CD4-positive, alpha-beta T cell treated with Interleukin-4 for 1 hour (primary cell): Measurements from ENCODE around the gene SPIRE1.
"Not testable (repeated sequence)": the region's sequence is repeated elsewhere in the genome, so short reads cannot be mapped to it uniquely, and the experiment has no call there.

Experiments used
- DNase-seq, 2 donors: peaks; one replicate each; pipeline ENCODE4 v3.0.0-alpha.2; 2020 to 2022

Gene SPIRE1

GRCh38 chr18:12438257-12438656 is 219.7 kb downstream of the SPIRE1 start:
- DNase-seq, result no peak

GRCh38 chr18:12435867-12436266 is 222.0 kb downstream of the SPIRE1 start:
- no peak for DNase-seq

GRCh38 chr18:12434541-12434929 is 223.4 kb downstream of the SPIRE1 start:
- DNase-seq, result no peak

GRCh38 chr18:12433829-12434540 is 223.9 kb downstream of the SPIRE1 start:
- no peak for DNase-seq

GRCh38 chr18:12432881-12433280 is 225.0 kb downstream of the SPIRE1 start:
- no peak for DNase-seq

GRCh38 chr18:12432196-12432595 is 225.7 kb downstream of the SPIRE1 start:
- no peak for DNase-seq

GRCh38 chr18:12431561-12431960 is 226.3 kb downstream of the SPIRE1 start:
- no peak for DNase-seq

GRCh38 chr18:12430137-12430990 is 227.5 kb downstream of the SPIRE1 start:
- DNase-seq, result no peak

GRCh38 chr18:12429556-12429955 is 228.4 kb downstream of the SPIRE1 start:
- DNase-seq, result no peak

- DNase-seq, result no peak
Observed at GRCh38 chr18:12428923-12429322, 229.0 kb downstream of the SPIRE1 start.

- DNase-seq, result no peak
Observed at GRCh38 chr18:12426924-12427323, 231.0 kb downstream of the SPIRE1 start.

GRCh38 chr18:12424252-12424651 is 233.7 kb downstream of the SPIRE1 start:
- no peak for DNase-seq

GRCh38 chr18:12423820-12424219 is 234.1 kb downstream of the SPIRE1 start:
- DNase-seq, result no peak

GRCh38 chr18:12423393-12423792 is 234.5 kb downstream of the SPIRE1 start:
- DNase-seq, result no peak

- no peak for DNase-seq
Observed at GRCh38 chr18:12422936-12423335, 235.0 kb downstream of the SPIRE1 start.

- DNase-seq, result no peak
Observed at GRCh38 chr18:12421732-12422131, 236.2 kb downstream of the SPIRE1 start.

GRCh38 chr18:12420821-12421421 is 237.0 kb downstream of the SPIRE1 start:
- no peak for DNase-seq

- DNase-seq, result no peak
Observed at GRCh38 chr18:12417687-12418086, 240.2 kb downstream of the SPIRE1 start.

- no peak for DNase-seq
Observed at GRCh38 chr18:12416098-12416729, 241.7 kb downstream of the SPIRE1 start.

- no peak for DNase-seq
Observed at GRCh38 chr18:12411456-12411855, 246.5 kb downstream of the SPIRE1 start.

- DNase-seq, result not testable (repeated sequence)
Observed at GRCh38 chr18:12410747-12411146, 247.2 kb downstream of the SPIRE1 start.

GRCh38 chr18:12410081-12410481 is 247.8 kb downstream of the SPIRE1 start:
- DNase-seq, result no peak

GRCh38 chr18:12409469-12409868 is 248.4 kb downstream of the SPIRE1 start:
- no peak for DNase-seq
